Breast epithelium (tissue), 3 donors: Measurements from ENCODE around the gene NRXN3.

Experiments
- CTCF ChIP-seq, 3 donors: fragments of 450-650 bp; IDR thresholded peaks; one replicate each; pipeline ENCODE4 v1.5.1; 2016 to 2017; ENCODE audit warnings: antibody characterized with exemption in 3 of 3, mild to moderate bottlenecking in 3 of 3, moderate library complexity in 3 of 3
- POLR2A ChIP-seq: fragments of 450-650 bp; IDR thresholded peaks from one replicate; pipeline ENCODE4 v1.6.1; 2016; ENCODE audit warnings: antibody characterized with exemption, mild to moderate bottlenecking, moderate library complexity
- POLR2AphosphoS5 ChIP-seq, 3 donors: sonication (generic); formaldehyde crosslinking; IDR thresholded peaks; one replicate each; pipeline ENCODE4 v1.6.1; 2017; ENCODE audit warnings: antibody characterized with exemption in 3 of 3

- TF ChIP-seq CTCF (IDR thresholded peaks at IDR 0.05) (no peak), POLR2A (no peak), POLR2AphosphoS5 (IDR thresholded peaks at IDR 0.05) (no peak)
Measured at GRCh38 chr14:78220273-78220672, 50.1 kb downstream of the NRXN3 start.
